Adrenal gland (tissue), 5 donors: ENCODE data around the gene CACUL1.

ENCODE experiments used
- CTCF ChIP-seq, 6 experiments: fragments of 450-650 bp in 4 of 6; fragments of 200-600 bp in 2 of 6; sonication (generic) in 1 of 6; IDR thresholded peaks; 1 replicate in 5 of 6; 2 replicates in 1 of 6; pipeline versions ENCODE4 v1.5.1 to v1.8.0; 2016 to 2021; ENCODE audit warnings: antibody characterized with exemption in 6 of 6, mild to moderate bottlenecking in 2 of 6, moderate library complexity in 1 of 6
- POLR2A ChIP-seq, 2 donors: fragments of 450-650 bp; IDR thresholded peaks; one replicate each; pipeline ENCODE4 v1.6.1; 2017; ENCODE audit warnings: antibody characterized with exemption in 2 of 2, mild to moderate bottlenecking in 2 of 2, moderate library complexity in 1 of 2
- donor health status: DM: no; HTN: no; CAD: no.

- TF ChIP-seq POLR2A (IDR thresholded peaks at IDR 0.05) (no peak), CTCF (IDR thresholded peaks at IDR 0.05) (no peak)
These were observed 86.4 kb downstream of the CACUL1 start for GRCh38 chr10:118668228-118668952.
